K562 treated with DMSO at 1 percent for 48 hours (cell line): ENCODE data around the gene FLG. TPM values are rescaled to one million over a fixed set of nuclear protein-coding genes. Genes with fewer than 3 reads are reported as not detected.

ENCODE experiments used
- total RNA-seq: library from RNA; unstranded; fragments of 300-600 nt; gene quantifications from 2 replicates; pipeline ENCODE4 v1.2.3, GENCODE V29; 2022; ENCODE audit warnings: low replicate concordance; ENCODE audit errors: extremely low read depth

FLG gene
- total RNA-seq, result not detected in 2 replicates

GRCh38 chr1:152325111-152325510 is at the start of gene FLG:
Gene FLG, minus strand, starts transcription at chr1:152325239. Its CDS starts 9,783 bp downstream, at chr1:152315456.

GRCh38 chr1:152359906-152360305 is 34.9 kb upstream of the FLG start, which contains the start of gene FLG2:
Gene FLG2, minus strand, starts transcription at chr1:152360006. Its CDS starts 1,122 bp downstream, at chr1:152358884.

Other genes with a start within 250 kb of the FLG start
- not detected in 2 replicates for gene TCHHL1, start 236.2 kb downstream of the FLG start, total RNA-seq
- gene TCHH, start 209.8 kb downstream of the FLG start, total RNA-seq, result not detected in 2 replicates
- gene RPTN, start 166.0 kb downstream of the FLG start, total RNA-seq, result not detected in 2 replicates
- not detected in 2 replicates for gene HRNR, start 101.0 kb downstream of the FLG start, total RNA-seq
- not detected in 2 replicates for gene FLG2, start 34.8 kb upstream of the FLG start, total RNA-seq
- gene CRNN, start 89.0 kb upstream of the FLG start, total RNA-seq, result not detected in 2 replicates
- not detected in 2 replicates for gene LCE5A, start 185.6 kb upstream of the FLG start, total RNA-seq
- not detected in 2 replicates for gene CRCT1, start 189.2 kb upstream of the FLG start, total RNA-seq
- not detected in 2 replicates for gene LCE3E, start 241.5 kb upstream of the FLG start, total RNA-seq